Fibroblast of villous mesenchyme (primary cell): ENCODE results near the gene TAGLN2. TPM values are rescaled to one million over a fixed set of nuclear protein-coding genes. Genes with fewer than 3 reads are reported as not detected.

Experiments
- DNase-seq: peaks from one replicate; pipeline ENCODE4 v3.0.0-alpha.2; 2010; ENCODE audit warnings: low read depth
- H3K4me3 ChIP-seq: 2 replicates; pipeline ENCODE4 v1.5.1; 2011; ENCODE audit warnings: low read depth, mild to moderate bottlenecking, low read length
- CTCF ChIP-seq: IDR thresholded peaks from 2 replicates; pipeline ENCODE4 v1.5.1; 2012; ENCODE audit warnings: low read depth, mild to moderate bottlenecking, low read length; ENCODE audit not compliant: insufficient read depth
- total RNA-seq: library from RNA; depleted of rRNA; stranded (reverse); fragments of >200 nt; gene quantifications from 2 replicates; pipeline ENCODE4 v1.2.3, GENCODE V29; 2012

The TAGLN2 gene
- total RNA-seq, 1 donor, result 167 TPM

GRCh38 chr1:159965263-159965662 lies 40.0 kb upstream of the TAGLN2 start:
- no peak for DNase-seq
- no peak for TF ChIP-seq CTCF
- no peak overlapping the region for H3K4me3 ChIP-seq

- TF ChIP-seq CTCF, result no peak
- H3K4me3 ChIP-seq, result no peak overlapping the region
- DNase-seq, result no peak
Measured at GRCh38 chr1:159964144-159964543, 38.8 kb upstream of the TAGLN2 start.

GRCh38 chr1:159962176-159962575 lies 36.9 kb upstream of the TAGLN2 start:
- TF ChIP-seq CTCF, result no peak
- no peak overlapping the region for H3K4me3 ChIP-seq

GRCh38 chr1:159961636-159962035 lies 36.3 kb upstream of the TAGLN2 start:
- no peak overlapping the region for H3K4me3 ChIP-seq
- no peak for DNase-seq
- TF ChIP-seq CTCF, result no peak

More at GRCh38 chr1:159962176-159962575, 36.9 kb upstream of the TAGLN2 start:
- DNase-seq, result no peak

- peak; percentile 36 for DNase-seq
Measured at GRCh38 chr1:159960721-159961381, 35.5 kb upstream of the TAGLN2 start.

GRCh38 chr1:159959451-159959850 lies 34.1 kb upstream of the TAGLN2 start:
- H3K4me3 ChIP-seq, result no peak overlapping the region
- no peak for DNase-seq
- TF ChIP-seq CTCF, result no peak

More at GRCh38 chr1:159960721-159961381, 35.5 kb upstream of the TAGLN2 start:
- TF ChIP-seq CTCF, result no peak
- H3K4me3 ChIP-seq, result no peak overlapping the region
